Measurements from ENCODE around the gene C19orf67.

DNA sequence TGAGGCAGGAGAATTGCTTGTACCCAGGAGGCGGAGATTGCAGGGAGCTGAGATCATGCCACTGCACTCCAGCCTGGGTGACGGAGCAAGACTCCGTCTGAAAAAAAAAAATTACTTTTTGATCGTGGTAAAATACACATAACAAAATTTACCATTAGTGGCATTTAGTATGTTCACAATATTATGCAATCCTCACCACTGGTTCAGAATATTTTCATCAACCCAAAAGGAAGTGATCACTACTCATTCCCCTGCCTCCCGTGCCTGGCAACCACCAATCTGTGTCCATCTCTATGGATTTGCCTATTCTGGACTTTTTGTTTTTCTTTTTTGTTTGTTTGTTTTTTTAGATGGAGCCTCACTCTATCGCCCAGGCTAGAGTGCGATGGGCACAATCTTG is 22.5 kb downstream of the C19orf67 start:
- no peak for TF ChIP-seq CTCF (tag by site-specific recombination; IDR thresholded peaks at IDR 0.05)
- TF ChIP-seq ZNF521 (tag by site-specific recombination; IDR thresholded peaks at IDR 0.05), result no peak
- no peak for TF ChIP-seq ZBTB8A (tag by site-specific recombination; IDR thresholded peaks at IDR 0.05)
- TF ChIP-seq ZBTB21 (tag by site-specific recombination; IDR thresholded peaks at IDR 0.05), result no peak
- no peak for TF ChIP-seq ZNF146 (tag by site-specific recombination; IDR thresholded peaks at IDR 0.05)
- no peak for TF ChIP-seq ZNF501 (tag by site-specific recombination; IDR thresholded peaks at IDR 0.05)
- no peak for TF ChIP-seq SCRT2 (tag by site-specific recombination; IDR thresholded peaks at IDR 0.05)
- TF ChIP-seq GLI2 (tag by site-specific recombination; IDR thresholded peaks at IDR 0.05; ENCODE audit: borderline replicate concordance, low read depth), result no peak
- TF ChIP-seq ZBTB17 (tag by site-specific recombination; IDR thresholded peaks at IDR 0.05), result no peak
- TF ChIP-seq ZNF16 (tag by site-specific recombination; IDR thresholded peaks at IDR 0.05; ENCODE audit: low read depth), result no peak
- TF ChIP-seq ZNF24 (tag by site-specific recombination; IDR thresholded peaks at IDR 0.05), result no peak
- TF ChIP-seq HOXD13 (CRISPR knock-in tag; IDR thresholded peaks at IDR 0.05; ENCODE audit: borderline replicate concordance), result no peak
- no peak for TF ChIP-seq ZNF354C (tag by site-specific recombination; IDR thresholded peaks at IDR 0.05; ENCODE audit: borderline replicate concordance, low read depth)
- TF ChIP-seq ZFP41 (tag by site-specific recombination; IDR thresholded peaks at IDR 0.05; ENCODE audit: borderline replicate concordance), result no peak
